ENCODE measurements around the gene CYP4A11. TPM values are rescaled to one million over a fixed set of nuclear protein-coding genes. Genes with fewer than 3 reads are reported as not detected.
"Not testable (repeated sequence)": the region's sequence is repeated elsewhere in the genome, so short reads cannot be mapped to it uniquely, and the experiment has no call there.

Gene CYP4A11
- total RNA-seq, 2 experiments from 2014 or later, result not detected

DNA sequence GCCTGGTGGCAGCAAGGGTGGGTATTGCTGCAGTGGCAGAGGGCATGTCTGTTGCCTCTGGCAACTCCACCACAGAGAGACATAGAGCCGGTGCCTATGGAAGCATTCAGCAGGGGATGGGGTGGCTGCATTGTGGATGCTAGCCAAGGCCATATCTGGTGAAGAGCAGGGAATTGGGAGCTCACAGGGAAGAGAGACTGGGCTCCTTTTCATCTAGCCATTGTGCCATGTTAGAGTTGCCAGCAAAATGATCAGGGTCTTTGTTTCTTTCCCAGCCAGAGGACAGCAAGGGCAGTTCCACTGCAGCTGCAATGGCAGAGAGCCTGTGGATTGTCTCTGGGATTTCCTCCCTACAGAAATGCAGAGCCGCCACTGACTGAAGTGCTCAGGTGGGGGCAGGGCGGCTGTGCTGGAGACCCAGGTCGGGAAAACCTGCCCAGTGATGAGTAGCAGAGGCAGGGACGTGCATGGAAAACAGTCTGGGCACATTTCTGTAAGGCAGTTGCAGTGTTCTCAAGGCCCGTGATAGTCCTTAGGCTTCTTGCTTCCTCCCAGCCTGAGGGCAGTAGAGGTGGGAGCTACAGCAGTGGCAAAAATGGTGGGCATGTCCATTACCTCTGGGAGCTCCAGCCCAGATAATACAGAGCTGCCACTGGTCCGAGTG, 42.0 kb upstream of the CYP4A11 start:
- peaks cover 0 to 6% of the 10 kb centered on the region in 2 experiments for H3K9me3 ChIP-seq (ENCODE audit: control insufficient read depth in 1 of 2, insufficient read depth in 1 of 2, low read length in 2 of 2)
- H3K27ac ChIP-seq (ENCODE audit: low read depth in 1 of 2, low read length in 2 of 2), result no peak overlapping the region
- H3K27me3 Mint-ChIP-seq, result peaks cover 64% of the 10 kb centered on the region
- no peaks in the 10 kb centered on the region for H3K4me1 ChIP-seq (ENCODE audit: insufficient read depth, low read length)
- H3K27me3 ChIP-seq (ENCODE audit: control insufficient read depth in 1 of 2, insufficient read depth in 2 of 2, low read length in 2 of 2), result peaks cover 0 to 12% of the 10 kb centered on the region in 2 experiments
- no peak overlapping the region for H3K4me3 Mint-ChIP-seq
- no peaks in the 10 kb centered on the region for H3K36me3 Mint-ChIP-seq (ENCODE audit: low read depth)
- no peaks in the 10 kb centered on the region for H3K36me3 ChIP-seq (ENCODE audit: insufficient read depth, low read length)
- TF ChIP-seq, protein P1, sequence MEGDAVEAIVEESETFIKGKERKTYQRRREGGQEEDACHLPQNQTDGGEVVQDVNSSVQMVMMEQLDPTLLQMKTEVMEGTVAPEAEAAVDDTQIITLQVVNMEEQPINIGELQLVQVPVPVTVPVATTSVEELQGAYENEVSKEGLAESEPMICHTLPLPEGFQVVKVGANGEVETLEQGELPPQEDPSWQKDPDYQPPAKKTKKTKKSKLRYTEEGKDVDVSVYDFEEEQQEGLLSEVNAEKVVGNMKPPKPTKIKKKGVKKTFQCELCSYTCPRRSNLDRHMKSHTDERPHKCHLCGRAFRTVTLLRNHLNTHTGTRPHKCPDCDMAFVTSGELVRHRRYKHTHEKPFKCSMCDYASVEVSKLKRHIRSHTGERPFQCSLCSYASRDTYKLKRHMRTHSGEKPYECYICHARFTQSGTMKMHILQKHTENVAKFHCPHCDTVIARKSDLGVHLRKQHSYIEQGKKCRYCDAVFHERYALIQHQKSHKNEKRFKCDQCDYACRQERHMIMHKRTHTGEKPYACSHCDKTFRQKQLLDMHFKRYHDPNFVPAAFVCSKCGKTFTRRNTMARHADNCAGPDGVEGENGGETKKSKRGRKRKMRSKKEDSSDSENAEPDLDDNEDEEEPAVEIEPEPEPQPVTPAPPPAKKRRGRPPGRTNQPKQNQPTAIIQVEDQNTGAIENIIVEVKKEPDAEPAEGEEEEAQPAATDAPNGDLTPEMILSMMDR (IDR thresholded peaks at IDR 0.05), result no peak
- DNase-seq (no peak), ATAC-seq (ENCODE audit: poor library complexity) (no peak)
- H3K27ac Mint-ChIP-seq, result no peak overlapping the region
- intact Hi-C loops (cut with DNase I, micrococcal nuclease), result no loop called here
- POLR2A ChIA-PET, result no interaction called here
- peaks cover 10% of the 10 kb centered on the region for H3K9me3 Mint-ChIP-seq
- H3K4me3 ChIP-seq (ENCODE audit: low read length), result no peak overlapping the region
- CTCF ChIA-PET, result no interaction called here
- H3K4me1 Mint-ChIP-seq (ENCODE audit: low read depth), result no peaks in the 10 kb centered on the region

DNA sequence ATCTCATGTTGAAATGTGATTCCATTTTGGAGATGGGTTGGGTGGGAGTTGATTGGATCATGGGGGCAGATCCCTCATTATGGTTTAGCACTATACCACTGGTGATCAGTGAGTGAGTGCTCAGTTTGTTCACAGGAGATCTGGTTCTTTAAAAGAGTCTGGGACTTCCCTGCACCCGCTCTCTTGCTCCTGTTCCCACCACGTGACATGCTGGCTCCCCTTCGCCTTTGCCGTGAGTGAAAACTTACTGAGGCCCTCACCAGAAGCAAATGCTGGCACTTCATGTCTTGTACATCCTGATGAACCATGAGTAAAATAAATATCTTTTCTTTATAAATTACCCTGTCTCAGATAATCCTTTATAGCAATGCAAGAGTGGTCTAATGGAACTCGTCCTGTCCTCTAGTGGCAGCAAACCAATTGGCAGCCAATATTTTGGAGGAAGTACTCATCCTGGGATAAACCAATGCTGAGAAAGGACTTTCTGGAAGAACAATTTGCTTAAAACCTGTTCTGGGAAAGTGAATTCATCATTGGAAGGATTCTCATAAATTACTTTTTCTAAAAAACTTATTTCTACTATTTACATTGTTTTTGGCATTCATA, 27.8 kb upstream of the CYP4A11 start:
- POLR2A ChIA-PET, result no interaction called here
- Histone ChIP-seq H3K27ac (ENCODE audit: low read depth in 1 of 2, low read length in 2 of 2) (no peak overlapping the region), H3K4me3 (ENCODE audit: low read length) (no peak overlapping the region), H3K9me3 (ENCODE audit: control insufficient read depth in 1 of 2, insufficient read depth in 1 of 2, low read length in 2 of 2) (no peaks in the 10 kb centered on the region), H3K36me3 (ENCODE audit: insufficient read depth, low read length) (no peaks in the 10 kb centered on the region), H3K4me1 (ENCODE audit: insufficient read depth, low read length) (no peaks in the 10 kb centered on the region), H3K27me3 (ENCODE audit: control insufficient read depth in 1 of 2, insufficient read depth in 2 of 2, low read length in 2 of 2) (peaks cover 0 to 3% of the 10 kb centered on the region in 2 experiments)
- Mint-ChIP-seq H3K36me3 (ENCODE audit: low read depth) (no peaks in the 10 kb centered on the region), H3K4me3 (no peak overlapping the region), H3K27me3 (peaks cover 37% of the 10 kb centered on the region), H3K4me1 (ENCODE audit: low read depth) (no peaks in the 10 kb centered on the region), H3K27ac (no peak overlapping the region), H3K9me3 (no peaks in the 10 kb centered on the region)
- no peak for ATAC-seq (ENCODE audit: poor library complexity)
- no peak for DNase-seq
- CTCF ChIA-PET, result no interaction called here
- TF ChIP-seq, protein P1 (IDR thresholded peaks at IDR 0.05), result no peak
- intact Hi-C loops (cut with DNase I, micrococcal nuclease), result no loop called here

DNA sequence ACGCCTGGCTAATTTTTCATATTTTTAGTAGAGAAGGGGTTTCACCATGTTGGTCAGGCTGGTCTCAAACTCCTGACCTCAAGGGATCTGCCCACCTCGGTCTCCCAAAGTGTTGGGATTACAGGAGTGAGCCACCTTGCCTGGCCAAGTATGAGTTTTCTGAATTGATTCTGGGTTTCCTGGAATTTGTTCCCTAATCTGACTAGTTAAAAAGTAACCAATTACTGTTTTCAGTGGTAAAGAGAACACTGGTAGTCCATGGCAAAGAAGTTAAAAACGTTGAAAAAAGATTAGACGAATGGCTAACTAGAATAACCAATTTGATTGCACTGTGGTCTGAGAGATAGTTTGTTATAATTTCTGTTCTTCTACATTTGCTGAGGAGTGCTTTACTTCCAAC, 21.0 kb upstream of the CYP4A11 start:
- ATAC-seq (ENCODE audit: poor library complexity); H3K9me3 ChIP-seq (ENCODE audit: control insufficient read depth in 1 of 2, insufficient read depth in 1 of 2, low read length in 2 of 2); H3K4me3 ChIP-seq (ENCODE audit: low read length); intact Hi-C loops (cut with DNase I, micrococcal nuclease); H3K36me3 Mint-ChIP-seq (ENCODE audit: low read depth); H3K27me3 ChIP-seq (ENCODE audit: control insufficient read depth in 1 of 2, insufficient read depth in 2 of 2, low read length in 2 of 2); H3K36me3 ChIP-seq (ENCODE audit: insufficient read depth, low read length); H3K27ac ChIP-seq (ENCODE audit: low read depth in 1 of 2, low read length in 2 of 2); H3K4me3 Mint-ChIP-seq; DNase-seq; H3K9me3 Mint-ChIP-seq; H3K4me1 ChIP-seq (ENCODE audit: insufficient read depth, low read length); POLR2A ChIA-PET; H3K4me1 Mint-ChIP-seq (ENCODE audit: low read depth); CTCF ChIA-PET; H3K27ac Mint-ChIP-seq: not testable (repeated sequence)
- peaks cover 16% of the 10 kb centered on the region for H3K27me3 Mint-ChIP-seq

Data from CD4-positive, alpha-beta T cell (primary cell).